K562 (cell line): ENCODE results near the gene CDNF. TPM values are rescaled to one million over a fixed set of nuclear protein-coding genes. Genes with fewer than 3 reads are reported as not detected.

ENCODE experiments used
- CBX5 ChIP-seq: IDR thresholded peaks from 2 replicates; pipeline ENCODE4 v1.6.1; 2014; ENCODE audit warnings: low read depth, borderline replicate concordance
- FOSL1 ChIP-seq: fragments of 200-800 bp; sonication (Bioruptor generic); conservative IDR thresholded peaks from 2 replicates; pipeline ENCODE4 v1.6.1; 2016; ENCODE audit warnings: missing genetic modification characterization, missing compliant biosample characterization
- MED1 ChIP-seq: sonication (generic); formaldehyde crosslinking; IDR thresholded peaks from 2 replicates; pipeline ENCODE4 v1.8.1; 2023; ENCODE audit warnings: missing genetic modification reagents, borderline replicate concordance
- NR2F6 ChIP-seq: fragments of 450-650 bp; formaldehyde crosslinking; IDR thresholded peaks from 2 replicates; pipeline ENCODE4 v1.4.0; 2020; ENCODE audit warnings: mild to moderate bottlenecking
- PRPF4 ChIP-seq: fragments of 200-400 bp; formaldehyde crosslinking; IDR thresholded peaks from one replicate; pipeline ENCODE4 v1.6.1; 2017; ENCODE audit warnings: low read length, low read depth, mild to moderate bottlenecking; ENCODE audit not compliant: insufficient read depth, poor library complexity, severe bottlenecking
- RFX1 ChIP-seq: fragments of 450-650 bp; IDR thresholded peaks from 2 replicates; pipeline ENCODE4 v1.6.1; 2016; ENCODE audit warnings: mild to moderate bottlenecking, moderate library complexity
- TBP ChIP-seq: optimal IDR thresholded peaks from 2 replicates; pipeline ENCODE3; 2011; ENCODE audit warnings: low read depth, low read length, improper control_type of control experiment
- ZNF282 ChIP-seq: sonication (generic); formaldehyde crosslinking; IDR thresholded peaks from 2 replicates; pipeline ENCODE4 v1.8.1; 2023; ENCODE audit warnings: missing genetic modification reagents
- ZNF354B ChIP-seq: fragments of 250-450 bp; sonication (Bioruptor Pico); IDR thresholded peaks from 2 replicates; pipeline ENCODE4 v1.4.0; 2020
- ZNF695 ChIP-seq: fragments of 450-650 bp; formaldehyde crosslinking; IDR thresholded peaks from 2 replicates; pipeline ENCODE4 v1.4.0; 2020; ENCODE audit warnings: mild to moderate bottlenecking, moderate library complexity
- ZNF75A ChIP-seq: fragments of 450-650 bp; formaldehyde crosslinking; IDR thresholded peaks from 2 replicates; pipeline ENCODE4 v1.4.0; 2020; ENCODE audit warnings: mild to moderate bottlenecking
- ZZZ3 ChIP-seq: fragments of 450-650 bp; IDR thresholded peaks from 2 replicates; pipeline ENCODE4 v1.6.1; 2016; ENCODE audit warnings: antibody characterized with exemption, mild to moderate bottlenecking, moderate library complexity
- polyA plus RNA-seq, 8 experiments: library from polyadenylated mRNA; depleted of rRNA in 4 of 8; stranded (reverse) in 5 of 8; unstranded in 3 of 8; fragments of >200 nt; fragmentation: Nextera tagmentation in 2 of 8; fragmentation: Illumina TruSeq in 1 of 8; extraction: Ambion mirVana in 2 of 8; extraction: Trizol in 1 of 8; gene quantifications; 2 replicates each; pipeline versions ENCODE4 v1.2.1 to v1.2.3, GENCODE V29; 2011 to 2014; ENCODE audit warnings: inconsistent platforms in 1 of 8, missing spikeins in 1 of 8
- total RNA-seq, 7 experiments: library from RNA; depleted of rRNA in 6 of 7; stranded (reverse); fragments of >200 nt in 6 of 7; fragmentation: Illumina TruSeq in 2 of 7; extraction: Trizol in 2 of 7; gene quantifications; 2 replicates each; pipeline versions ENCODE4 v1.2.1 to v1.2.3, GENCODE V29; 2011 to 2021; ENCODE audit warnings: low replicate concordance in 1 of 7
- TF ChIP-seq, protein P1 (sequence below): fragments of 200-600 bp; sonication (generic); IDR thresholded peaks from one replicate; pipeline ENCODE4 v1.6.1; 2012; ENCODE audit warnings: mild to moderate bottlenecking, low read depth, low read length, inconsistent platforms
- TF ChIP-seq, protein P2 (sequence below), 2 experiments: fragments of 250-450 bp in 1 of 2; fragments of 450-650 bp in 1 of 2; sonication (Bioruptor Pico) in 1 of 2; IDR thresholded peaks; 2 replicates each; pipeline versions ENCODE4 v1.6.1 to v1.8.0; 2016 to 2021; ENCODE audit warnings: mild to moderate bottlenecking in 2 of 2, moderate library complexity in 2 of 2, missing compliant biosample characterization in 1 of 2, missing genetic modification characterization in 1 of 2
- TF ChIP-seq, protein P3 (sequence below): fragments of 450-650 bp; IDR thresholded peaks from 2 replicates; pipeline ENCODE4 v1.6.1; 2016

Gene CDNF
- total and polyA plus RNA-seq, 9 of the 15 experiments (the other 6 are each of a cell fraction or from before 2014, with no cell fraction given): 0.18 to 1.6 (median 0.61) TPM

DNA sequence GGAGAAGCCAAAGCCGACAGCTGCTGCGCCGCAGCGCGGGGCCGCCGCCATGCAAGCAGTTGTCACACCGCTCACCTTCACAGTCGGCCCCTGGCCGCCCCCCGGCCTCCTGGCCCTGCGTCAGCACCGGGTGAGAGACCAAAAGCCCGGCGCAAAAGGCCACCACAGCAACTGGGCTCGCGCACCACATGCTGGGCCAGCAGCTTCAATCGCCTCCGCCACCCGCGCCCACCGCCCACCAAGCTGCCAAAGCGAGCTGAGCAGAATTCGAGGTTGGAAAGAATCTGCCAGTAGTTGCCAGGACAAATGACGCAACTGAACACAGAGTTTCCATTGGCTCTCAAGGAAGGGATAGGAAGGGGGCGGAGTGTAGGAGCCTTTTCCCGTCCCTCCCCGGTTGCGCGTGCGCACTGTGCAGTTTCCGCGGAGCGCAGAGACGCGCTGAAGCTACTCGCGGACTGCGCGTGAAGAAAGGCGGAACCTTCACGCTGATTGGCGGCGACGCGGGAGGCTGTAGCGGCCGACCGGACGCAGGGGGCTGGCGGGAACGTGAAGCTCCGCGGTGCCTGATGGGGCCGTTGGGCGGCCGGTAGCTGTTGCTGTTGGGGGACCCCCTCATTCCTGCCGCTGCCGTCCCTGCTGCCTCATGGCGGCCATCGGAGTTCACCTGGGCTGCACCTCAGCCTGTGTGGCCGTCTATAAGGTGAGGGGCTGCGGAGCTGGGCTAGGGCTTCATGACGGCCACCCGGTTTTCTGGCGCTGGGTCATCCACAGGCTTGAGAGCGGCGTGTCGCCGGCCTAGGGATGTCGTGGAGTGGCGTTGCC is at the start of gene CDNF, which contains the start of the genes HSPA14 and MSANTD7 (continued):
- TF ChIP-seq, protein P1, sequence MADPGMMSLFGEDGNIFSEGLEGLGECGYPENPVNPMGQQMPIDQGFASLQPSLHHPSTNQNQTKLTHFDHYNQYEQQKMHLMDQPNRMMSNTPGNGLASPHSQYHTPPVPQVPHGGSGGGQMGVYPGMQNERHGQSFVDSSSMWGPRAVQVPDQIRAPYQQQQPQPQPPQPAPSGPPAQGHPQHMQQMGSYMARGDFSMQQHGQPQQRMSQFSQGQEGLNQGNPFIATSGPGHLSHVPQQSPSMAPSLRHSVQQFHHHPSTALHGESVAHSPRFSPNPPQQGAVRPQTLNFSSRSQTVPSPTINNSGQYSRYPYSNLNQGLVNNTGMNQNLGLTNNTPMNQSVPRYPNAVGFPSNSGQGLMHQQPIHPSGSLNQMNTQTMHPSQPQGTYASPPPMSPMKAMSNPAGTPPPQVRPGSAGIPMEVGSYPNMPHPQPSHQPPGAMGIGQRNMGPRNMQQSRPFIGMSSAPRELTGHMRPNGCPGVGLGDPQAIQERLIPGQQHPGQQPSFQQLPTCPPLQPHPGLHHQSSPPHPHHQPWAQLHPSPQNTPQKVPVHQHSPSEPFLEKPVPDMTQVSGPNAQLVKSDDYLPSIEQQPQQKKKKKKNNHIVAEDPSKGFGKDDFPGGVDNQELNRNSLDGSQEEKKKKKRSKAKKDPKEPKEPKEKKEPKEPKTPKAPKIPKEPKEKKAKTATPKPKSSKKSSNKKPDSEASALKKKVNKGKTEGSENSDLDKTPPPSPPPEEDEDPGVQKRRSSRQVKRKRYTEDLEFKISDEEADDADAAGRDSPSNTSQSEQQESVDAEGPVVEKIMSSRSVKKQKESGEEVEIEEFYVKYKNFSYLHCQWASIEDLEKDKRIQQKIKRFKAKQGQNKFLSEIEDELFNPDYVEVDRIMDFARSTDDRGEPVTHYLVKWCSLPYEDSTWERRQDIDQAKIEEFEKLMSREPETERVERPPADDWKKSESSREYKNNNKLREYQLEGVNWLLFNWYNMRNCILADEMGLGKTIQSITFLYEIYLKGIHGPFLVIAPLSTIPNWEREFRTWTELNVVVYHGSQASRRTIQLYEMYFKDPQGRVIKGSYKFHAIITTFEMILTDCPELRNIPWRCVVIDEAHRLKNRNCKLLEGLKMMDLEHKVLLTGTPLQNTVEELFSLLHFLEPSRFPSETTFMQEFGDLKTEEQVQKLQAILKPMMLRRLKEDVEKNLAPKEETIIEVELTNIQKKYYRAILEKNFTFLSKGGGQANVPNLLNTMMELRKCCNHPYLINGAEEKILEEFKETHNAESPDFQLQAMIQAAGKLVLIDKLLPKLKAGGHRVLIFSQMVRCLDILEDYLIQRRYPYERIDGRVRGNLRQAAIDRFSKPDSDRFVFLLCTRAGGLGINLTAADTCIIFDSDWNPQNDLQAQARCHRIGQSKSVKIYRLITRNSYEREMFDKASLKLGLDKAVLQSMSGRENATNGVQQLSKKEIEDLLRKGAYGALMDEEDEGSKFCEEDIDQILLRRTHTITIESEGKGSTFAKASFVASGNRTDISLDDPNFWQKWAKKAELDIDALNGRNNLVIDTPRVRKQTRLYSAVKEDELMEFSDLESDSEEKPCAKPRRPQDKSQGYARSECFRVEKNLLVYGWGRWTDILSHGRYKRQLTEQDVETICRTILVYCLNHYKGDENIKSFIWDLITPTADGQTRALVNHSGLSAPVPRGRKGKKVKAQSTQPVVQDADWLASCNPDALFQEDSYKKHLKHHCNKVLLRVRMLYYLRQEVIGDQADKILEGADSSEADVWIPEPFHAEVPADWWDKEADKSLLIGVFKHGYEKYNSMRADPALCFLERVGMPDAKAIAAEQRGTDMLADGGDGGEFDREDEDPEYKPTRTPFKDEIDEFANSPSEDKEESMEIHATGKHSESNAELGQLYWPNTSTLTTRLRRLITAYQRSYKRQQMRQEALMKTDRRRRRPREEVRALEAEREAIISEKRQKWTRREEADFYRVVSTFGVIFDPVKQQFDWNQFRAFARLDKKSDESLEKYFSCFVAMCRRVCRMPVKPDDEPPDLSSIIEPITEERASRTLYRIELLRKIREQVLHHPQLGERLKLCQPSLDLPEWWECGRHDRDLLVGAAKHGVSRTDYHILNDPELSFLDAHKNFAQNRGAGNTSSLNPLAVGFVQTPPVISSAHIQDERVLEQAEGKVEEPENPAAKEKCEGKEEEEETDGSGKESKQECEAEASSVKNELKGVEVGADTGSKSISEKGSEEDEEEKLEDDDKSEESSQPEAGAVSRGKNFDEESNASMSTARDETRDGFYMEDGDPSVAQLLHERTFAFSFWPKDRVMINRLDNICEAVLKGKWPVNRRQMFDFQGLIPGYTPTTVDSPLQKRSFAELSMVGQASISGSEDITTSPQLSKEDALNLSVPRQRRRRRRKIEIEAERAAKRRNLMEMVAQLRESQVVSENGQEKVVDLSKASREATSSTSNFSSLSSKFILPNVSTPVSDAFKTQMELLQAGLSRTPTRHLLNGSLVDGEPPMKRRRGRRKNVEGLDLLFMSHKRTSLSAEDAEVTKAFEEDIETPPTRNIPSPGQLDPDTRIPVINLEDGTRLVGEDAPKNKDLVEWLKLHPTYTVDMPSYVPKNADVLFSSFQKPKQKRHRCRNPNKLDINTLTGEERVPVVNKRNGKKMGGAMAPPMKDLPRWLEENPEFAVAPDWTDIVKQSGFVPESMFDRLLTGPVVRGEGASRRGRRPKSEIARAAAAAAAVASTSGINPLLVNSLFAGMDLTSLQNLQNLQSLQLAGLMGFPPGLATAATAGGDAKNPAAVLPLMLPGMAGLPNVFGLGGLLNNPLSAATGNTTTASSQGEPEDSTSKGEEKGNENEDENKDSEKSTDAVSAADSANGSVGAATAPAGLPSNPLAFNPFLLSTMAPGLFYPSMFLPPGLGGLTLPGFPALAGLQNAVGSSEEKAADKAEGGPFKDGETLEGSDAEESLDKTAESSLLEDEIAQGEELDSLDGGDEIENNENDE: no peak
- TF ChIP-seq NR2F6 (CRISPR knock-in tag) (no peak), CBX5 (no peak), FOSL1 (no peak), MED1 (CRISPR knock-in tag) (no peak), ZNF354B (CRISPR knock-in tag) (no peak), ZZZ3 (no peak), ZNF75A (CRISPR knock-in tag) (no peak), RFX1 (peak; percentile 16; the same call in 1 of the 2 replicates), PRPF4 (no peak), ZNF695 (no peak), ZNF282 (CRISPR knock-in tag) (no peak), TBP (peak; percentile 85)
- TF ChIP-seq, protein P2, sequence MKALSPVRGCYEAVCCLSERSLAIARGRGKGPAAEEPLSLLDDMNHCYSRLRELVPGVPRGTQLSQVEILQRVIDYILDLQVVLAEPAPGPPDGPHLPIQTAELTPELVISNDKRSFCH (CRISPR knock-in tag; IDR thresholded peaks at IDR 0.05): no peak
- TF ChIP-seq, protein P2 (tag; IDR thresholded peaks at IDR 0.05): 0 out of 2 replicates have a peak, but pooled peaks have one; percentile 31
- TF ChIP-seq, protein P3, sequence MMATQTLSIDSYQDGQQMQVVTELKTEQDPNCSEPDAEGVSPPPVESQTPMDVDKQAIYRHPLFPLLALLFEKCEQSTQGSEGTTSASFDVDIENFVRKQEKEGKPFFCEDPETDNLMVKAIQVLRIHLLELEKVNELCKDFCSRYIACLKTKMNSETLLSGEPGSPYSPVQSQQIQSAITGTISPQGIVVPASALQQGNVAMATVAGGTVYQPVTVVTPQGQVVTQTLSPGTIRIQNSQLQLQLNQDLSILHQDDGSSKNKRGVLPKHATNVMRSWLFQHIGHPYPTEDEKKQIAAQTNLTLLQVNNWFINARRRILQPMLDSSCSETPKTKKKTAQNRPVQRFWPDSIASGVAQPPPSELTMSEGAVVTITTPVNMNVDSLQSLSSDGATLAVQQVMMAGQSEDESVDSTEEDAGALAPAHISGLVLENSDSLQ: peak; percentile 95
